ENCODE results near the gene DHRSX. TPM values are rescaled to one million over a fixed set of nuclear protein-coding genes. Genes with fewer than 3 reads are reported as not detected.

The DHRSX gene
- polyA plus RNA-seq, 1 donor from 2014 or later: 15.7 TPM

DNA sequence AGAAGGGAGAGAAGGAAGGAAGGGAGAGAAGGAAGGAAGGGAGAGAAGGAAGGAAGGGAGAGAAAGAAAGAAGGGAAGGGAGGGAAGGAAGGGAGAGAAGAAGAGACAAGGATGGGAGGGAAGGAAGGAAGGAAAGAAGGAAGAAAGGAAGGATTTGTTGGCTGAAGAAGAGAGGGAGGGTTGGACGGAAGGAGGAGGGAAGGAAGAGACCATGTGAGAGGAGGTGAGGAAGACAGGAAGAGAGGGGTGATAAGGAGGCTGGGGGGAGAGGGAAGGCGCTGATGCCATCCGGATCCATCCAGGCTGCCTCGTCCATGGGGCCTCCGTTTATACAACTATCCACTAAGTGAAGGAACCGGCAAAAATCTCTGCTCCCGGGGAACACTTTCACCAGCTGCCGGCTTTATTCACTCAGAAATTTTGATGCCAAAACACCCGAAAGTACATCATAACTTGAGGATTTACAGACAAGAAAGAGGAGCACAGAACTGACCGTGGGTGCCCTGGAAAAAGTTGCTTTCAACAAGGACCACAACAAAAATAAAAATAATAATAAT is 14.9 kb downstream of the DHRSX start:
- Histone ChIP-seq H3K27me3 (ENCODE audit: insufficient read depth, low read depth, low read length) (no peaks in the 10 kb centered on the region), H3K36me3 (ENCODE audit: insufficient read depth, low read length) (peaks cover 24% of the 10 kb centered on the region), H3K9me3 (ENCODE audit: low read length) (peaks cover 14% of the 10 kb centered on the region), H3F3A (ENCODE audit: insufficient read depth, low read length, poor library complexity, severe bottlenecking) (no peaks in the 10 kb centered on the region), H2AFZ (ENCODE audit: low read depth, low read length) (no peak overlapping the region), H4K20me1 (ENCODE audit: insufficient read depth) (no peaks in the 10 kb centered on the region), H3K27ac (ENCODE audit: low read length) (no peak overlapping the region), H3K9me2 (ENCODE audit: insufficient read depth, low read length) (no peaks in the 10 kb centered on the region), H3K4me3 (ENCODE audit: low read length) (no peak overlapping the region), H3K4me2 (ENCODE audit: low read length) (no peak overlapping the region), H3K79me2 (replicated peaks; ENCODE audit: insufficient read depth, low read length) (peaks cover 3% of the 10 kb centered on the region), H3K9ac (ENCODE audit: low read length) (no peak overlapping the region)
- TF ChIP-seq RAD21 (conservative IDR thresholded peaks at IDR 0.05) (no peak), EP300 (conservative IDR thresholded peaks at IDR 0.05; ENCODE audit: poor library complexity, severe bottlenecking) (no peak), EZH2 (IDR thresholded peaks at IDR 0.05; ENCODE audit: borderline replicate concordance, insufficient read depth, low read length, poor library complexity, severe bottlenecking) (no peak)

DNA sequence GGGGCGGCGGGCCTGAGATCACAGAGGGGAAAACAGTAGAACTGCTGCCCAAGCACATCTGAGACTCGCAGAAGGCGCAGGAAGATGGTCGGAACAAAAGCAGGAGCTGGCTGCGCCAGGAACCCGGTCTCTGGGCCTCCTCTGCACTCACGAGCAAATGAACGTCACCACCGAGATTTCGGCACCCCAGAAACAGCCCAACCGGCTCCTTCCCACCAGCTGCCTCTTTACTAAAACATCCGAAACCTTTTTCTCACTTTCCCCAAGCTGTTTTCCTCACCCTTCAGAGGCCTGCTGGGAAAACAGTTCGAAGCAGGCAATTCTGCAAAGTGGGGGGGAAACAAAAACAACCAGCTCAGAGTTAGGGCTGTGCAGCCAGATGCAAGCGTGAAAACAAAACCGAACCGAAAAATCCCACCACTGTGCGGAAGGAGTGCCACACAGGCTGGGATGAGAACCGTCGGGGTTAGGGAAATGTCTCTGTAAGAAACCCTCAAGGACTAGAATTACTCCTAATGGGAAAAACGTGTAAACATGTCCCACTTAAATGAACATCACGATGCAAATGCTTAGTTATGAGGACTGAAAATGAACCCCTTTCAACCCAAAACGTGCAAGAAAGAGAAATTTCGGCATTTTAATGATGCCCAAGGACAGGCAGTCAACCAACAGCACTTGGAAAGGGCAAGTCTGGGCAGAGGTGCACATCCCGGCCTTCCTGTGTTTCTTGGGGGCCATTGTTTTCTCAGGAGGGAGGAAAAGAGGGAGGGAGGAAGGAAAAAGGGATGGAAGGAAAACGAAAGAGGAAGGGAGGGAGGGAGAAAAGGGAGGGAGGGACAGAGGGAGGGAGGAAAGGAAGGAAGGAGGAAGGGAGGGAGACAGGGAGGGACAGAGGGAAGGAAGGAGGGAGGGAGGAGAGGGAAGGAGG is 15.8 kb downstream of the DHRSX start:
- Histone ChIP-seq H3K9me2 (ENCODE audit: insufficient read depth, low read length) (no peaks in the 10 kb centered on the region), H3K27ac (ENCODE audit: low read length) (no peak overlapping the region), H3F3A (ENCODE audit: insufficient read depth, low read length, poor library complexity, severe bottlenecking) (no peaks in the 10 kb centered on the region), H3K36me3 (ENCODE audit: insufficient read depth, low read length) (peaks cover 20% of the 10 kb centered on the region), H3K9me3 (ENCODE audit: low read length) (peaks cover 10% of the 10 kb centered on the region), H4K20me1 (ENCODE audit: insufficient read depth) (no peaks in the 10 kb centered on the region), H2AFZ (ENCODE audit: low read depth, low read length) (no peak overlapping the region), H3K79me2 (replicated peaks; ENCODE audit: insufficient read depth, low read length) (peaks cover 3% of the 10 kb centered on the region), H3K4me2 (ENCODE audit: low read length) (no peak overlapping the region), H3K4me3 (ENCODE audit: low read length) (no peak overlapping the region), H3K27me3 (ENCODE audit: insufficient read depth, low read depth, low read length) (no peaks in the 10 kb centered on the region), H3K9ac (ENCODE audit: low read length) (no peak overlapping the region)
- TF ChIP-seq POLR2AphosphoS5 (IDR thresholded peaks at IDR 0.05) (no peak), EZH2 (IDR thresholded peaks at IDR 0.05; ENCODE audit: borderline replicate concordance, insufficient read depth, low read length, poor library complexity, severe bottlenecking) (no peak)

DNA sequence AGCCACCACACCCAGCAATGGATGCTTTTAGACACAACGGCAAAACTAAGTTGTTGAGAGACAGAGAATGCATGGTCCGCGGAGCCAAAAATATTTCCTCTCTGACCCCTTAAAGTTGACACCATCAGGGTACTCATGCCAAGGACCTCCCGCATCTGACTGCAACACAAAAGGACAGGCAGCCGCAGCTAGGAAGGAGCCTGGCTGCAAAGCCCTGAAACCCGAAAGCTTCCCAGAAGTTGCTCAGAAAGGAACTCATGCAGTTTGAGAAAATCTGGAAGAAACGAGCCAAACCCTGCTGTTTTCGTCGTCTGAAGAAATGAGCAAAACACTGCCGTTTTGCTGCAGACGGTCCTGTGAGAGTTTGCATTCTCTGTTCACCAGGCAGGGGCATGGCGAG is 16.5 kb downstream of the DHRSX start:
- Histone ChIP-seq H3K9ac (ENCODE audit: low read length) (no peak overlapping the region), H4K20me1 (ENCODE audit: insufficient read depth) (no peaks in the 10 kb centered on the region), H3K36me3 (ENCODE audit: insufficient read depth, low read length) (peaks cover 19% of the 10 kb centered on the region), H3K4me3 (ENCODE audit: low read length) (no peak overlapping the region), H3K4me2 (ENCODE audit: low read length) (no peak overlapping the region), H3K9me2 (ENCODE audit: insufficient read depth, low read length) (no peaks in the 10 kb centered on the region), H3K79me2 (replicated peaks; ENCODE audit: insufficient read depth, low read length) (peaks cover 7% of the 10 kb centered on the region), H3K27me3 (ENCODE audit: insufficient read depth, low read depth, low read length) (no peaks in the 10 kb centered on the region), H3K9me3 (ENCODE audit: low read length) (peaks cover 10% of the 10 kb centered on the region), H3K27ac (ENCODE audit: low read length) (no peak overlapping the region), H3F3A (ENCODE audit: insufficient read depth, low read length, poor library complexity, severe bottlenecking) (no peaks in the 10 kb centered on the region), H2AFZ (ENCODE audit: low read depth, low read length) (no peak overlapping the region)
- TF ChIP-seq TAF1 (IDR thresholded peaks at IDR 0.05; ENCODE audit: low read depth) (no peak), EZH2 (IDR thresholded peaks at IDR 0.05; ENCODE audit: borderline replicate concordance, insufficient read depth, low read length, poor library complexity, severe bottlenecking) (no peak), EP300 (conservative IDR thresholded peaks at IDR 0.05; ENCODE audit: poor library complexity, severe bottlenecking) (no peak), SMC3 (conservative IDR thresholded peaks at IDR 0.05; ENCODE audit: poor library complexity) (no peak), RAD21 (conservative IDR thresholded peaks at IDR 0.05) (no peak), MXI1 (conservative IDR thresholded peaks at IDR 0.05; ENCODE audit: poor library complexity, severe bottlenecking) (no peak), POLR2AphosphoS5 (IDR thresholded peaks at IDR 0.05) (no peak)
- TF ChIP-seq, protein P1, sequence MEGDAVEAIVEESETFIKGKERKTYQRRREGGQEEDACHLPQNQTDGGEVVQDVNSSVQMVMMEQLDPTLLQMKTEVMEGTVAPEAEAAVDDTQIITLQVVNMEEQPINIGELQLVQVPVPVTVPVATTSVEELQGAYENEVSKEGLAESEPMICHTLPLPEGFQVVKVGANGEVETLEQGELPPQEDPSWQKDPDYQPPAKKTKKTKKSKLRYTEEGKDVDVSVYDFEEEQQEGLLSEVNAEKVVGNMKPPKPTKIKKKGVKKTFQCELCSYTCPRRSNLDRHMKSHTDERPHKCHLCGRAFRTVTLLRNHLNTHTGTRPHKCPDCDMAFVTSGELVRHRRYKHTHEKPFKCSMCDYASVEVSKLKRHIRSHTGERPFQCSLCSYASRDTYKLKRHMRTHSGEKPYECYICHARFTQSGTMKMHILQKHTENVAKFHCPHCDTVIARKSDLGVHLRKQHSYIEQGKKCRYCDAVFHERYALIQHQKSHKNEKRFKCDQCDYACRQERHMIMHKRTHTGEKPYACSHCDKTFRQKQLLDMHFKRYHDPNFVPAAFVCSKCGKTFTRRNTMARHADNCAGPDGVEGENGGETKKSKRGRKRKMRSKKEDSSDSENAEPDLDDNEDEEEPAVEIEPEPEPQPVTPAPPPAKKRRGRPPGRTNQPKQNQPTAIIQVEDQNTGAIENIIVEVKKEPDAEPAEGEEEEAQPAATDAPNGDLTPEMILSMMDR (IDR thresholded peaks at IDR 0.05; ENCODE audit: poor library complexity, severe bottlenecking): no peak
- TF ChIP-seq, protein P2, sequence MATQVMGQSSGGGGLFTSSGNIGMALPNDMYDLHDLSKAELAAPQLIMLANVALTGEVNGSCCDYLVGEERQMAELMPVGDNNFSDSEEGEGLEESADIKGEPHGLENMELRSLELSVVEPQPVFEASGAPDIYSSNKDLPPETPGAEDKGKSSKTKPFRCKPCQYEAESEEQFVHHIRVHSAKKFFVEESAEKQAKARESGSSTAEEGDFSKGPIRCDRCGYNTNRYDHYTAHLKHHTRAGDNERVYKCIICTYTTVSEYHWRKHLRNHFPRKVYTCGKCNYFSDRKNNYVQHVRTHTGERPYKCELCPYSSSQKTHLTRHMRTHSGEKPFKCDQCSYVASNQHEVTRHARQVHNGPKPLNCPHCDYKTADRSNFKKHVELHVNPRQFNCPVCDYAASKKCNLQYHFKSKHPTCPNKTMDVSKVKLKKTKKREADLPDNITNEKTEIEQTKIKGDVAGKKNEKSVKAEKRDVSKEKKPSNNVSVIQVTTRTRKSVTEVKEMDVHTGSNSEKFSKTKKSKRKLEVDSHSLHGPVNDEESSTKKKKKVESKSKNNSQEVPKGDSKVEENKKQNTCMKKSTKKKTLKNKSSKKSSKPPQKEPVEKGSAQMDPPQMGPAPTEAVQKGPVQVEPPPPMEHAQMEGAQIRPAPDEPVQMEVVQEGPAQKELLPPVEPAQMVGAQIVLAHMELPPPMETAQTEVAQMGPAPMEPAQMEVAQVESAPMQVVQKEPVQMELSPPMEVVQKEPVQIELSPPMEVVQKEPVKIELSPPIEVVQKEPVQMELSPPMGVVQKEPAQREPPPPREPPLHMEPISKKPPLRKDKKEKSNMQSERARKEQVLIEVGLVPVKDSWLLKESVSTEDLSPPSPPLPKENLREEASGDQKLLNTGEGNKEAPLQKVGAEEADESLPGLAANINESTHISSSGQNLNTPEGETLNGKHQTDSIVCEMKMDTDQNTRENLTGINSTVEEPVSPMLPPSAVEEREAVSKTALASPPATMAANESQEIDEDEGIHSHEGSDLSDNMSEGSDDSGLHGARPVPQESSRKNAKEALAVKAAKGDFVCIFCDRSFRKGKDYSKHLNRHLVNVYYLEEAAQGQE (IDR thresholded peaks at IDR 0.05; ENCODE audit: borderline replicate concordance): no peak

Measured in neural cell (in vitro differentiated cells).